ENCODE results near the gene UBASH3A. TPM values are rescaled to one million over a fixed set of nuclear protein-coding genes. Genes with fewer than 3 reads are reported as not detected.

Gene UBASH3A
- total RNA-seq, 1 donor from 2014 or later = not detected

DNA sequence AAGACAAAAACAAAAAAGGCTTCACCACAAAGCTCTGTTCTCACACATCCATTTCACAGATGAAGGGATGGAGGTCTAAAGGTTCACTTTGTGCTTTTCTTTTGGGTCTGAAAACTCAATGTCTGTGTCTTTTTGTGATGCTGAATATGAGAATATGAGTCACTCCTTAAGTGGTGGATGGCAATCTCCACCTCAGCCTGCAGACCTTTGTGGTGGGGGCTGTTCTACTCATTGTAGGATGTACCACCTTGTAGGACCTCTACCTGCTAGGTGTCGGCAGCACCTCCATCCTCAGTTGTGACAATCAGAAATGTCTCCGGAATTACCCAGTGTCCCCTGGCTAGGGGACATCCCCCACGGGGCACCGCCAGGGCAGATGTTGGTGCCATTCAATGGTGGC is 42.8 kb downstream of the UBASH3A start:
- Mint-ChIP-seq H3K36me3 (no peaks in the 10 kb centered on the region), H3K27ac (no peak overlapping the region), H3K4me1 (ENCODE audit: unreplicated experiment) (peaks cover 6% of the 10 kb centered on the region), H3K4me3 (no peak overlapping the region), H3K9me3 (no peaks in the 10 kb centered on the region), H3K27me3 (peaks cover 14% of the 10 kb centered on the region)
- no peak for DNase-seq (ENCODE audit: extremely low spot score, unreplicated experiment)
- TF ChIP-seq, protein P1, sequence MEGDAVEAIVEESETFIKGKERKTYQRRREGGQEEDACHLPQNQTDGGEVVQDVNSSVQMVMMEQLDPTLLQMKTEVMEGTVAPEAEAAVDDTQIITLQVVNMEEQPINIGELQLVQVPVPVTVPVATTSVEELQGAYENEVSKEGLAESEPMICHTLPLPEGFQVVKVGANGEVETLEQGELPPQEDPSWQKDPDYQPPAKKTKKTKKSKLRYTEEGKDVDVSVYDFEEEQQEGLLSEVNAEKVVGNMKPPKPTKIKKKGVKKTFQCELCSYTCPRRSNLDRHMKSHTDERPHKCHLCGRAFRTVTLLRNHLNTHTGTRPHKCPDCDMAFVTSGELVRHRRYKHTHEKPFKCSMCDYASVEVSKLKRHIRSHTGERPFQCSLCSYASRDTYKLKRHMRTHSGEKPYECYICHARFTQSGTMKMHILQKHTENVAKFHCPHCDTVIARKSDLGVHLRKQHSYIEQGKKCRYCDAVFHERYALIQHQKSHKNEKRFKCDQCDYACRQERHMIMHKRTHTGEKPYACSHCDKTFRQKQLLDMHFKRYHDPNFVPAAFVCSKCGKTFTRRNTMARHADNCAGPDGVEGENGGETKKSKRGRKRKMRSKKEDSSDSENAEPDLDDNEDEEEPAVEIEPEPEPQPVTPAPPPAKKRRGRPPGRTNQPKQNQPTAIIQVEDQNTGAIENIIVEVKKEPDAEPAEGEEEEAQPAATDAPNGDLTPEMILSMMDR (conservative IDR thresholded peaks at IDR 0.05) = no peak

DNA sequence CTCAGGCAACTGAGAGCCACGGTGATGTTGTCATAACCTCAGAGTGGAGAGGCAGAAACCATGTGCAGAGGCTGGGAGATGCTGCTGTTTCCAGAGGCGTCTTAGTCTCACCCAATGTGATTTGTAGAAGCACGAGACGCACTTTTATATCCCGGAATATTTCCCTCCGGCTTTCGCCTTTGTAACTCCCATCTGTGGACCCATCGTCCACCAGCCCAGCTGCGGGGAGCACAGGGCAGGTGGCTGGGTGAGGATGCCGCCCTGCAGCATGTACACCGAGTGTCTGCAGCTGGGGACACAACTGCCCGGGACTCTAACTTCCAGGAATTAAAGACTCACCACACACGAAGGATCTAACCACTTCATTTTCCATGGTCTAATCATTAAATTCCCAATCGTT is 43.5 kb downstream of the UBASH3A start:
- TF ChIP-seq, protein P1 (conservative IDR thresholded peaks at IDR 0.05) = no peak
- Mint-ChIP-seq H3K9me3 (no peaks in the 10 kb centered on the region), H3K36me3 (no peaks in the 10 kb centered on the region), H3K4me3 (no peak overlapping the region), H3K4me1 (ENCODE audit: unreplicated experiment) (peaks cover 6% of the 10 kb centered on the region), H3K27ac (no peak overlapping the region), H3K27me3 (peaks cover 14% of the 10 kb centered on the region)
- no peak for DNase-seq (ENCODE audit: extremely low spot score, unreplicated experiment)

DNA sequence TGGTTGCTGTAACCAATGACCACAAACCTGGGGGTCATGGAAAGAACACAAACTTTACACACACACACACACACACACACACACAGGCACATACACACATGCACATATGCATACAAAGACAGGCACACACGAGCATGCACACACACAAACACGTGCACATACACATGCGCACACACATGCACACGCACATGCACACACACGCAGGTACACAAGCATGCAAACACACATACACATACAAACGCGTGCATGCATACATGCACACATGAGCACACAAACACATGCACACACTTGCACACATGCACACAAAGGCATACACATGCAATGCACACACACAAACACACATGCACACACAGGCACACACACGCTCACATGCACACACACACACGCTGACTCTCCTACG is 44.0 kb downstream of the UBASH3A start:
- Mint-ChIP-seq H3K4me1 (ENCODE audit: unreplicated experiment) (peaks cover 6% of the 10 kb centered on the region), H3K27ac (no peak overlapping the region), H3K27me3 (peaks cover 11% of the 10 kb centered on the region), H3K9me3 (no peaks in the 10 kb centered on the region), H3K4me3 (no peak overlapping the region), H3K36me3 (no peaks in the 10 kb centered on the region)
- DNase-seq (ENCODE audit: extremely low spot score, unreplicated experiment) = no peak
- TF ChIP-seq, protein P1 (conservative IDR thresholded peaks at IDR 0.05) = no peak

DNA sequence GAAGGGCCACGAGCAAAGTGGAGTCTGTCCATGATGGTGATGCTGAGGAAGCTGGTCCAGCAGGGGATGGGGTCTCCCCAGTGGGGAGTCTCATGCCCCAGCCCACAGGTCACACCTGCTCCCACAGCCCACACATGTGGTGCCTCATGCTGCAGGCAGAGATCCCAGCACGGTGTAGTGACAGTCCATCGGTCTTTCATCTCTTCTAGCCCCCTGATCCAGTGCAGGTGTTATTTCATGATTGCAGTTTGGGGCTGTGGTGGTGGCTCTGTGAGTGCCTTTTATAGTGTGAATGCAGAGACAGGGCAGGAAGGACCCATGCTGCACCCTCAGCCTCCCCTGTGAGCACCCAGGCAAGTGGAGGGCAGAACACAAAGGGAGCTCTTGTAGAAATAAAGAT is 45.0 kb downstream of the UBASH3A start:
- no peaks in the 10 kb centered on the region for H3K36me3 Mint-ChIP-seq
- DNase-seq (ENCODE audit: extremely low spot score, unreplicated experiment) = no peak
- no peaks in the 10 kb centered on the region for H3K9me3 Mint-ChIP-seq
- peaks cover 10% of the 10 kb centered on the region for H3K27me3 Mint-ChIP-seq
- TF ChIP-seq, protein P1 (conservative IDR thresholded peaks at IDR 0.05) = no peak
- H3K4me1 Mint-ChIP-seq (ENCODE audit: unreplicated experiment) = peaks cover 10% of the 10 kb centered on the region
- H3K27ac Mint-ChIP-seq = no peak overlapping the region
- no peak overlapping the region for H3K4me3 Mint-ChIP-seq

DNA sequence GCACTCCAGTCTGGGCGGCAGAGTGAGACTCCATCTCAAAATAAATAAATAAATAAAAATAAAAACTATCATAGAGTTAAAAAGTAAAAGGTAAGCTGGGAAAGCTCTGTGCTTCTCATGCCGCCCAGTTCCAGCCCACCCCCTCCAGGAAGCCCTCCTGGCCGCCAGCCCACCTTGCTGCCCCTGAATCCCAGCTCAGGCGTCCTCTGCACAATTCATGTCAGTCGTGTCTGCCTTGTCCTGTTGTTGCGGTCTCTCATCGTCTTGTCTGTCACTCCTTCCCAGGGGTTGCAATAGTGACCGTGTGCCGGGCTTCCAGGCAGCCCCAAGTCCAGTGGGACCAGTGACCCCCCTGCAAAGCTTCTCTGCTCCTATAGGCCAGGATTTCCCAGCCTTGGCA is 48.2 kb downstream of the UBASH3A start:
- H3K27ac Mint-ChIP-seq = no peak overlapping the region
- H3K36me3 Mint-ChIP-seq = no peaks in the 10 kb centered on the region
- H3K4me3 Mint-ChIP-seq = no peak overlapping the region
- H3K27me3 Mint-ChIP-seq = peaks cover 6% of the 10 kb centered on the region
- TF ChIP-seq, protein P1 (conservative IDR thresholded peaks at IDR 0.05) = no peak
- no peaks in the 10 kb centered on the region for H3K9me3 Mint-ChIP-seq
- peaks cover 26% of the 10 kb centered on the region for H3K4me1 Mint-ChIP-seq (ENCODE audit: unreplicated experiment)
- DNase-seq (ENCODE audit: extremely low spot score, unreplicated experiment) = no peak
